ENCODE measurements around the gene SLC35B1.

SLC35B1 gene

GRCh38 chr17:49749730-49750129 lies 42.0 kb upstream of the SLC35B1 start:
- H3K4me3 ChIP-seq (ENCODE audit: low read depth, low read length) = no peak overlapping the region
- TF ChIP-seq, protein P1, sequence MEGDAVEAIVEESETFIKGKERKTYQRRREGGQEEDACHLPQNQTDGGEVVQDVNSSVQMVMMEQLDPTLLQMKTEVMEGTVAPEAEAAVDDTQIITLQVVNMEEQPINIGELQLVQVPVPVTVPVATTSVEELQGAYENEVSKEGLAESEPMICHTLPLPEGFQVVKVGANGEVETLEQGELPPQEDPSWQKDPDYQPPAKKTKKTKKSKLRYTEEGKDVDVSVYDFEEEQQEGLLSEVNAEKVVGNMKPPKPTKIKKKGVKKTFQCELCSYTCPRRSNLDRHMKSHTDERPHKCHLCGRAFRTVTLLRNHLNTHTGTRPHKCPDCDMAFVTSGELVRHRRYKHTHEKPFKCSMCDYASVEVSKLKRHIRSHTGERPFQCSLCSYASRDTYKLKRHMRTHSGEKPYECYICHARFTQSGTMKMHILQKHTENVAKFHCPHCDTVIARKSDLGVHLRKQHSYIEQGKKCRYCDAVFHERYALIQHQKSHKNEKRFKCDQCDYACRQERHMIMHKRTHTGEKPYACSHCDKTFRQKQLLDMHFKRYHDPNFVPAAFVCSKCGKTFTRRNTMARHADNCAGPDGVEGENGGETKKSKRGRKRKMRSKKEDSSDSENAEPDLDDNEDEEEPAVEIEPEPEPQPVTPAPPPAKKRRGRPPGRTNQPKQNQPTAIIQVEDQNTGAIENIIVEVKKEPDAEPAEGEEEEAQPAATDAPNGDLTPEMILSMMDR (IDR thresholded peaks at IDR 0.05; ENCODE audit: control insufficient read depth, extremely low read depth, insufficient read depth) = no peak

DNA sequence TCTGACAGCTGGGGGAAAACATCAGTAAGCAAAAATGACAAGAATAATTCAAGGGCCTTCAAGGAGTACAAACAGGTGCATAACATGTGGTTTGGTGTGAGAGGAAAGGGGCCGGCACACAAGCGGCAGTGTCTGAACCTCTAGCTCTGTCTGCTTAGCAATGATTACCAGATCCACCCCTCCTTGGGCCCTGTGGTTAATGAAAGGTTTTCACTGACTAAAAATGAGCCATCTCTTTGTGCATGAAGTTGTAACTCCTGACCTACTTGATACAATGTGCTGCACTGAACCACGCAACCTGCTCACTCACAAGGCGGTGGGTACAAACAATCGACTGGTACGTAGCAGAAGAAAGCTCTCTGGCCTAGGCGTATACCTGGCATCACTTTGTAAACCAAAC lies 41.0 kb upstream of the SLC35B1 start:
- no peak for DNase-seq (ENCODE audit: low read depth)
- TF ChIP-seq, protein P1 (IDR thresholded peaks at IDR 0.05; ENCODE audit: control insufficient read depth, extremely low read depth, insufficient read depth) = no peak
- H3K4me3 ChIP-seq (ENCODE audit: low read depth, low read length) = no peak overlapping the region

More at GRCh38 chr17:49749730-49750129, 42.0 kb upstream of the SLC35B1 start:
- no peak for DNase-seq (ENCODE audit: low read depth)

DNA sequence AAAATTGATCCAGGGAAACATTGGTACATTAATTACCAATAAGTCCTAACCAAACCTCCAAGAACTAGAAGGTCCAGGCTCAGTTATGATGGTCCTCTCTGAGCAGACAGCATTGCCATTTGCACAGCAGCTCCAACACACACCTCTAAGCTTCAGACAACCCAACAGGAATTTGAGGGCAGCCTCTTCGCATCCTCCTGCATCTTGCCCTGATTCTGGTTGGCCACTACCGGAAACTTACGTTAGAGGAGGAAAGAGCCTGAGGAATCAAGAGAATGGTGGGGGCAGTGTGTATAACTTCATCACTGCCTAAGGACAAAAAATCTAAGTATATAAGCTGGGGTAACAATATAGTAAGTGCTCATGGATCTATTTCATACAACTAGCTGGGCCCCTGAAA lies 40.5 kb upstream of the SLC35B1 start:
- no peak overlapping the region for H3K4me3 ChIP-seq (ENCODE audit: low read depth, low read length)
- TF ChIP-seq, protein P1 (IDR thresholded peaks at IDR 0.05; ENCODE audit: control insufficient read depth, extremely low read depth, insufficient read depth) = no peak
- no peak for DNase-seq (ENCODE audit: low read depth)

DNA sequence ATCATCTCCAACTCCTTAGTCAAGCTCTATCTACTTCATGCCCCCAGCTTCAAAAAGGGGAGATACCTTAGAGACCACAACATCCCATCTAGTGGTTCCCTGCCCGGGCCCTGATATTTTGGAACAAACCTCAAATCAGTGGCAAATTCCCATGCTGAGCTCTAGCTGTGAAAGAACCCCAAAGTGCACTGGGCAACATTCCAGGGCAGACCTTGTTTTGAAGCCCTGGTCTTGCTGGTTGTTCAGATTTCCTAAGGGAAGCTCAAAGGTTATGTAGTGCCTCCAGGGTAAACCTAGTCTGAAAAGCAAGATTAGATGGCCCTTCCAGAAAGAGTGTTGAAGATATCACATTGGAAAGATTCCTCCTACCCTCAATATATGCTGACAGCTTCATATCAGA lies 39.9 kb upstream of the SLC35B1 start:
- TF ChIP-seq, protein P1 (IDR thresholded peaks at IDR 0.05; ENCODE audit: control insufficient read depth, extremely low read depth, insufficient read depth) = no peak
- no peak for DNase-seq (ENCODE audit: low read depth)
- no peak overlapping the region for H3K4me3 ChIP-seq (ENCODE audit: low read depth, low read length)

- no peak for DNase-seq (ENCODE audit: low read depth)
- H3K4me3 ChIP-seq (ENCODE audit: low read depth, low read length) = no peak overlapping the region
- TF ChIP-seq, protein P1 (IDR thresholded peaks at IDR 0.05; ENCODE audit: control insufficient read depth, extremely low read depth, insufficient read depth) = no peak
Measured at GRCh38 chr17:49746791-49747490, 39.2 kb upstream of the SLC35B1 start.

DNA sequence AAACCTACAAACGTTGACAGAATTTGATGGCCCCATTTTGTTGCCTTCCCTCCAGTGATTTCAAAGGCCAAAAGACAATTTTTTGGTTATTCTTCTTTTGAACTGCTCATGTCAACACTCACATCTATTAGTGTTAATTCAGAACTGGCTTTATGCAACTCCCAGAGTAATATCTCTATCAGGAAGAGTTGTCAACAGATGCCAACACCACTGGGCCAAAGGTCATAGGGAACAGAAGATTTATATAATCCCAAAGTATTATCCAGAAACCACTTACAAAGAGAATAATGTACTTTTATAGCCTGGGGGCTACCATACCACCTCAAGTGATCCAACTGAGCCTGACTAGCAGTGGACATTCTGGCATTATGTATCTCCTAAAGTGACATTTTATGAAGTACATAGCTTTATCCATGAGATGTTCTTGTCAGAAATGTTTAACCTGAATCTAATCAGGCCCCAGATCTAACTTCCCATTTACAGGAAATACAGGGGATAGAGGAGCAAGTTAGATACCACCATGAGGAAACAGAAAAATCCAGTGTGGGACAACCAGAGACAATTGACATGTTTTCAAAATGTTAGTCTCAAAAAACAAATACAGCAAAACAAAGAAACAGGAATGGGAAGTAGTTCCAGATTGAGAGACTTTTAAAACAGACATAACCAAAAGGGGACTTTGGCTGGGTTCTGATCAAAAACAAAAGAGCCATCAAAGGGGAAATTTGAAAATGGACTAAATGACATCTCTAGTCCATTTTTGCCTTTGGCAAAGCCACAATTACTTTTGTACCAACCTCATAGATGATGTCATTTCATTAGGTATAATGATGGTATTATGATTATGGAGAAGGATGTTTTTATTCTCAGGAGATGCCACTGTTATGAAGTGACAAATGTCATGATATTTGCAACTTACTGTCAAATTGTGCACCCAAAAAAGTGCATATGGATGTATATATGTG lies 37.7 kb upstream of the SLC35B1 start:
- TF ChIP-seq, protein P1 (IDR thresholded peaks at IDR 0.05; ENCODE audit: control insufficient read depth, extremely low read depth, insufficient read depth) = no peak
- DNase-seq (ENCODE audit: low read depth) = no peak
- H3K4me3 ChIP-seq (ENCODE audit: low read depth, low read length) = no peak overlapping the region
